ENCODE results near the gene CDCA8.
"Not testable (repeated sequence)": the region's sequence is repeated elsewhere in the genome, so short reads cannot be mapped to it uniquely, and the experiment has no call there.

CDCA8 gene

DNA sequence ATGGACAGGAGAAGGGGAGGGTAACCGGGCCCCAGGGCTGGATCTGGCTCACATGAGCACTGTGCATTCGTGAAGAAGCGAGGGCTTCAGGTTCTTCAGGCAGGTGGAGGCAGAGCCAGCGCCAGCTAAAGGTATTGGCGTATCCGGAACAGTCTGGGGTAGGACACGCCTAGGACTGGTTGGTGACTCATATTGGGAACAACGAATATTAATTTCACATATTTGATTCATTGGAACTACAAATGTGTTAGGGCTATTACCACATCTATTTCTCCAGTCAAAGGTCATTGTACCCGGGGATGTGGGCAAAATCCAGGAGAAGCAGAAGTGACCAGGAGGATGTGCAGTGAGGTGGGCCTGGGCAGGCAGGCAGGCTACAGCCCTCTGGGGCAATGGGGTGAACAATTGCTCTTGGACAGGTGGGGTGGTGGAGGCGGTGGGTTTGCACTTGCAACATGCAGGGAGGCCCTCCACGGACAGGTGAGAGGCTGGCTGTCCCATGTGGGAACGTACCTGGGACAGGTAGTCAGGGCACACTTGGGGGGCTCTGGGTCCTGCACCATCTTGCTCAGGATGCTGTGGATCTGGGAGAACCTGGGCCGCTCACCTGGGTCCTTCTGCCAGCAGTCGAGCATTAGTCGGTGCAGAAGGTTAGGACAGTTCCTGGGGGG lies 26.7 kb downstream of the CDCA8 start:
- no peak for DNase-seq

DNA sequence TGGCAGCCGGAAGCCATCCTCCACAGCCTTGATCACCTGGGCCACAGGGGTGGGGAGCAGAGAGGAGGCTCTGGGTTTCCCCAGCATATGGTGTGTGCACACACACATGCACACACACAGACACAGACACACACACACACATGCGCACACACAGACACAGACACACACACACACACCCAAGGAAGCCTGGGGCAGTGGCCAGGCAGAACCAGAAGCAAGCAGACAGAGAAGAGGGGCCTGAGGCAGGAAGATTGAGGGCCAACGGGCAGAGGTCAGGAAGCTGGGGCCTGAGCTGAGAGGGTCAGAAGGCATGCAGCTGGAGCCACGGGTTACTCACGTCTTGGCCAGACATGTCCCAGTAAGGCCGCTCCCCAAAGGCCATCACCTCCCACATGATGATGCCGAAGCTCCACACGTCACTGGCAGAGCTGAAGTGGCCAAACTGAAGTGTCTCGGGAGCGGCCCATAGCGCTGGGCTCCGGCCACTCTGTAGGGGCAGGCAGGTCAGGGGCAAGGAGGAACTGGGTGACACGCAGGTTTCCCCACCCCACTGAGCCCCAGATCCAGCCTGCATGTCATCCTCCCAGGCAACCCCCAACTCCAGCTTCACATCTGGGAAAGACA lies 27.4 kb downstream of the CDCA8 start:
- no peak for DNase-seq

DNA sequence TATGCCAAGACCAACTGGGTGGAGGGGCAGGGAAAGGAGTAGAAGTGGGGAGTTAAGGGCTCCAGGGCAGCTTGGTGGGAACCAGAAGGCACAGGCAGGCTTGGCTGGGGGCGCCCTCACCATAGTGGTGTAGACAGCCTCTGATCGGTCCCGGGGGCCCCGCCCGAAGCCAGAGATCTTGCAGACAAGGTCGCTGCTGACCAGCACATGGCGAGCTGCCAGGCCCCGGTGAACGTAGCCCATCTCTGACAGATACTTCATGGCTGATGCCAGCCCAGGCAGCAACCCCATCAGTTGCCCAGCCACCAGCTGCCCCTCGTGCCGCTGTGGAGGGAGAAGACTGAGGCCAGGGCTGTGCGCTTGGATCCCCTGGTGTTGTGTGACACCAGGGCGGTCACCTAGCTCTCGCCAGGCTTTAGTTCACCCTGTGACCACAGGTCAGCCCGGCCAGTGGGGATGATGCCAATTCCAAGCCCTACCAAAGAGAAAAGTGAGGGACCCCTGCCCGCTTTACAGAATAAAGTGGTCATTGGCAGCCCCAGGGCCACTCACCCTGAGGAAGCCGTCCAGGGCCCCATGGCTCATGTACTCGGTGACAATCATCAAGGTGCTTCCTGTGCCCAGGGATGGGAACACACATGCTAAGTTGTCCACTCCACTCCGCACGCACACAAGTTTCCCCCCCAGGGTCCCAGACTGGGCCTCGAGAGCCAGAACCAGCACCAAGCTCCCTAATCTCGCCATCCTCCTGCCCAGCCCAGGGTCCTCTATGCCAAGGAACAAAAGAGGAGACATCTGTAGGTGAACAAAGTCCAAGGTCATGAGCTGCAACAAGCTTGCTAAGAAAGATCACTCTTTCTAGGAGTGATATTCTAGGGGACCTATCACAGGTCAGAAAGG lies 28.2 kb downstream of the CDCA8 start:
- DNase-seq = no peak

DNA sequence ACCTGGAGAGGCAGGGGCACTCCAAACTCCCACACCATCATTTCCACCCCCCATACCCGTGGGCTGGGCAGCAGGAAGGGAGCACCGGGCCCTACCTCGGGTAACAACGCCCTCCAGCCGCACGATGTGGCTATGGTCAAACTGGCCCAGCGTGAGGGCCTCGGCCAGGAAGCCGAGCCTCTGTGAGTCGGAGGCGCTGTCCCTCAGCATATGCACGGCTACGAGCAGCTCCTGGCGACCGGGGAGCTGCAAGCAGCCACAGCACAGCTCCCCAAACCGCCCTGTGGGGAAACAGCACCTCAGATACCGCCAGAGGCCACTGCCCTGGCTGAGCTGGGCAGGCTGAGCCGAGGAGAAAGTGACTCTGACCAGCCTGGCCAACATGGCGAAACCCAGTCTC lies 29.2 kb downstream of the CDCA8 start:
- no peak for DNase-seq

DNA sequence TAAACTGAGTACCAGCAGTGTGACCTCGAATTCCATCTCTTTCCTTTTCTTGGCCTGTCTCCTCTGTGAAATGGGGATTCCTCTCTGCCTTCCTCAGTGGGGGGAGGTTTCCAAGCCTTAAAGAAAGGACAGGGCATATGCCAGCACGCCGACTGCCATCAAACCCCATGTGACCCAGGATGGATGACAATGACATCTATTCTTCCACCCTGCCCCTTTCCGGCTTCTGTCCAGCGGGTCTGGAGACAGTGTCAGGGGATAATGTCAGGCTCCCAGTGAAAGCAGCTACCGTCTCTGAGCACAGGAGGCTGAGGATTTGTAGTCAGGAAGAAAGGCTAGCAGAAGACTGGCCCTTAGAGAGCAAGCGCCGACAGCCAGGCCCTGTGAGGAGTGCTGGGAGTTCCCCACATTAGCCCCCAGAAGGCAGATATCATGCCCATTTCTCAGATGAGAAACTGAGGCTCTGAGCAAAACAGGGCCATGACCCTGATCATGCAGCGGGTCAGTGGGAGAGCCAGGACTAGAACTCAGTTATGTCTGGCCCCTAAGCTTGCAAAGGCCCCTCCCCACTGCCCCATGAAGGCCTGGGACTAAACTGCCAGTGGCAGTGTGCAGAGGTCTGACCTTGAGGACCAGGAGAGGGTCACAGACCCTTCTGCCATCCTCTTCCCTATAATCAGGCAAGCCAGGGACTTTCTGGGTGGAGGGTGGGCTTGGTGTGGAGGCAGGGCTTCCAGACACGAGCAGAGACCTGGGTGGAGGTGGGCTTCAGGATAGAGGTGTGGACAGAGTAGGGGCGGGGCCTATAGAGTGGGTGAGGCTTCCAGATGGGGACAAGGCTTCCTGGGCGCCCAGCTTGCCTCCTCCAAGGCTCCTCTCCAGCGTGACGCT lies 30.1 kb downstream of the CDCA8 start:
- DNase-seq = no peak

DNA sequence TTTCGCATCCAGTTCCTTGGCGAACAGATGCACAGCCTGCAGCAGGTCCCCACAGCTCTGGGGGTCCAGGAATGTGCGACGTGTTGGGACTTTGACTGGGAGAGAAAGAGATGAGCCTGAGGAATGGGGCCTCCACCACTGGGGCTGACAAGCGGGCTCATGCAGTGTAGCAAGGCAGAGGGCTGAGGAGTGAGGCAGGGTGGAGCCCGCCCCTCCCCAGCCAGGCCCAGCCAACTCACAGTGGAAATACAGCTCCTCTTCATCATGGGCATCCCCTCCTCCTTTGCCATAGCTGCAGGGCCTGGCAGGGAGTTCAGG lies 30.7 kb downstream of the CDCA8 start:
- no peak for DNase-seq

DNA sequence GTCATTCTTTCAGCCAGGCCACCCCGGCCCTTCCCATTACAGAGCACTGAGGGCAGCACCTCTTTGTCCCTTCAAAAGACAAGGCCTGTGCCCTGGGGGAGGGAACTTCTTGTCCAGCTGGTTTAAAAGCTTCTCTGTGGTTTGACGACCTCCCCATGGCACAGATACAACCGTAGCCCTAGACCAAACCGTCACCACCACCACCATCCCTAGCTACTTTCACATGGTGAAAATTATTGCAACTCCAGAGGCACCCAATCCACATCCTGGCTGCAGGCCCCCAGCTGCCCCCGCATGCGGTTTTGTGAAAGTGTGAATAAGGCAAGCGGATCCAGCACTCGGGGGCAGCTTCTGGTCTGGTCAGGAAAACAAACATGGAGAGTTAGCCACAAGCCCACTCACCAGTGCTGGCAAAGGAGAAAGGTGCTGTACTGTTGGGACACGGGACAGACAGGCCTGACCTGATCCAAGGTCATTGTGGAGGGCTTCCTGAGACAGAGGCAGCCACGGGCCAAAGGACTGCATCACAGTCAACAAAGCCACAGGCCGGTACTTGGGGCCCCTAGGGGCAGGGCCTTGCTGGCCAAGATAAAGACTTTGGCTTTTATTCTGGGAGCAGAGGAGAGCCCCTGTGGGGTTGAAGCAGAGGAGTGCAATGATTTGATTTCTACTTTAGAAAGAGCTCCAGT lies 31.2 kb downstream of the CDCA8 start:
- DNase-seq = no peak

DNA sequence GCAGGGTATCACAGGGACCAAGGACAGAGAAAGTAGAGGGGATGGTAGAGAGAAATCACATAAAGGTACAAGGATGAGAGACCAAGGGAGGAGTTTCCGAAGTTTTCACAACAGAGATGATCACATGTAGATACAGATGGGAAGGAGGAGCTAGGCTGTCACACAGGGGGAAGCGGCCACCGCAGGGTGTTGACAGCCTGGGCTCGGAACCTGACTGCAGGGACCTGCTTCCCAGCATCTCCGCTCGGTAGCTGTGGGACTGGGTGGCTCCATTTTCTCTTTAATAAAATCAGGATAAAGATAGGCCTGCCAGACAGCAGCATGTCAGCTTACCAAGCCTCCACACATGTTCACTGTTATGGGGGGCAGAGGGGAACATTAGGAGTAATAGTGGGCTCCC lies 32.3 kb downstream of the CDCA8 start:
- no peak for DNase-seq

DNA sequence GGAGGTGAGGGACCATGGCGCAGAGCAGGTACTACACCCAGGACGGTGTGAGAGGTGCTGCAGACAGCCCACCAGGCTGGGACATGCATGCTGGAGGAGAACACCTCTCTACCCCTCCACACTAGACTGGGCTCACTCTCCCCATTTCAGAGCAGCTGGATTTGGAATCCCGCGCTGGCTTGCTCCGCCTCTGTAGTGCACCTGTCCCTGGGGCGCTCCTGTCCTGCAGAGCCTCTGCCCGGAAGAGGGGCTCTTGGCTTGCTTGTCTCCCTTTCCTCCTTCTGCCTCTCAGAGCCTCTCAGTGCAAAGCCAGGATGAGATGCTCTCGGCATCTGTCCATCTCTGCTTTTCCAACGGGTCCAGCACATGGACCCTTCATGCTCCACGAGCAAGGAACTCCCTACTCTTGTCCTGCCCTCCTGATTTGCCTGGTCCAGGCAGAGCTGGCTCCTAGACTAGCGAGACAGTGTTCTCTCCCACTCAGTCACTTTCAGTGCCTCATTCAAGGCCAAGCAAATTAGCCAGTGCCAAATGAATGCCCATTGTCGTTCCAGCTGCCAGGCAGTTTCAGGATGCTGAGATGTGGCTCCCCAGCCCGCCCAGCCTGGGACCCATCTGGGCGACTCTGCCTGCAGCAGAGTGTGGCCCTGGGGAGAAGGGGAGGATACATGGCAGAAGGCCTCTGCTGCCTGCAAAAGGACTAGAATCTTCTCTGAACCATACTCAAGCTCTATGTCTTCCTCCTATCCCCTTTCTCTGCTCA lies 33.7 kb downstream of the CDCA8 start:
- no peak for DNase-seq

DNA sequence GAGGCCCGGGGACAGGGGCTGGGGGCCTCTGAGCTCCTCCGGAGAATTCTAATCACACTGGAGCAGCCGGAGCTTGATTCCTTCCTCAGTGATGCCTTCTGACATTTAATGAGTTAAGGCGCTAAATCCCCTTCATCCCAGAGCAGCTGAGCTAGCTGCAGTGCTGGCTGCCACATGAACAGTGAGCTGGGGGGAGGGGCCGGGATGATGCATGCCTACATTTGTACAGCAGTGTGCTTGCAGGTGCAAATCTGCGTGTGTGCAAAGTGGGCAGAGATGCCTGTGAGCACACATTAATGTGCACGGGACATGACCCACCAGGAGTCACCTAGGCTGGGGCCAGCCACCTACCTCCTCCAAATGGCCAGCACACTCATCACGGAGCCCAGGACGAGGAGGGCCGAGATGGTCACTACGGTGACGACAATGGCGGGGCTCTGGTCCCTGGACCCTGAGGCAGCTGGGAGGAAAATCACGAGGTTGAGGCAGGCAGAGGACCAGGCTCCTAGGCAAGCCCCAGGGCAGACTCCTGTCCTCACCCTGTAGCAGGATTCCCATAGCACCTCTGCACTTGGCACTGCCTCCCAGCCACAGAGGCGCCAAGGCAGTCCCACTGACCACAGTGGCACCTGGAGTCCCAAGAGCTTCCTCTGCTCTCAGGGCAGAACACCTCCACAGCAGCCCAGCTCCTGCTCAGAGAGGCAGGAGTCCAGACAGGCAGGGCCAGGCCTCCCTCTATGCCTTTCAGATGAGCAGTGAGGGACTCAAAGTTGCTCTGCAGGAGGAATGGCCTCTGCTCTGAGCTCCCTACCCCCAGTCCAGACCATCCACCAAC lies 34.7 kb downstream of the CDCA8 start:
- no peak for DNase-seq

DNA sequence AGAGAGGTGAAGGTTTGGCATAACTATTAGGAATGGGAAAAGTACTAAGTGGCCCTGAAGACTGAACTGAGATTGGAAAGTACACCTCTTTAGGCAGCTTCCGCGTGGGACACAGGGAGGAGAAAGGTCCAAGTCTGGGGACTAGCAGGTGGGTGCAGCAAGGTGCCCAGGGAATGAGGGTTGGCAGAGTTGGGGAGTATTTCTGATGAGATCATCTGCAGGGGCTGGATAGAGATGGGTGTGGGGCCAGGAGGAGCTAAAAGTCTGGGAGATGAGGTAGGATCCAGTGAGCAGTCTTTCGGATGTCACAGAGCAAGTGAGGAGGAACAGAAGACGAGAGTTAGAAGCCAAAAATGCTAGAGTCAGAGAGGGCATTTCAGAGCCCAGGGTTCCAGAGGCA lies 36.1 kb downstream of the CDCA8 start:
- no peak for DNase-seq

DNA sequence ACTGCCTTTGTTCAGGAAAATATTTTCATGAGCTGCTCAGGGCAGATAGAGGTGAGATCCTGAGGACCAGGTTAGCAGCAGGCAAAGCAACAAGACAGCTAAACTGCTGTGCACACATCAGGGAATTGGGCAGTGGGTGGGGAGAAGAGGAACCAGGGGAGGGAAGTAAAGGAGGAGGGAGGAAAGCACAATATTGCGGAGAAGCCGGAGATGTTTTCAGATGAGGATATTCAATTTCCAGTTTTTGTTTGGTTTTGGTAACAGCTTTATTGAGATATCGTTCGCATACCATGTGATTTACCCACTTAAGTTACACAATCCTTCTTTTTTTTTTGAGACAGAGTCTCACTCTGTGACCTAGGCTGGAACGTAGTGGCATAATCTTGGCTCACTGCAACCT lies 38.1 kb downstream of the CDCA8 start:
- DNase-seq = no peak

DNA sequence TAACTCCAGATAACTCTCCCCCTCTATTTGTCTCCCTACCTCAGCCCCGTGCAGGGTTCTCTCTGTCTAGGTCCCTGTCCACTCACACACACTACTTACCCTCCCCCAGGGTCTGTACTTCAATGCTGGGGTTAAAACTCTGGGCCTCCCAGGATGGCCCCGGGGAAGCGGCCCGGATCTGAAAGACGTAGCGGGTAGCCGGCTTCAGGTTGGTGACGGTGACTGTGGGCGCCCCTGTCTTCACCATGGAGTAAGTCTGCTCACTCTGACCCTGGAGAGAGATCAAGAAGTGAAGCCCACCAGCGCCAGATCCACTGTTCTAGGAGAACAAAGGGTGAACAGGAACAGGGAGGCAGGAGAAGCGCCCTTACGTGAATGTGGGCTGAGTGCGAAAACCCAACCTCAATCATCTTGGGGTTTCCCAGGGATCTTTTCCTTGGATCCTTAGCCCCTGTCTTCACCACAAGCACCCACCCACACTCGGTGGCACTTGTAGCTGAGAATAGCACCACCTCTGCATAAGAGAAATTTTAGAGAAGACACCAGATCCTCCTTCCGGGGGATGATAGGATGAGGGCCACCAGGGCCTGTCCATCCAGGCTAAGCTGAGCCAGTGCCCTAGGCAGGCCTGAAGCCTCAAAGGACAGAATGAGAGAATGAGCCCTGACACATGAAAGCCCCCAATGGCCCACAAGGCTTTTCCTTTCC lies 39.1 kb downstream of the CDCA8 start:
- DNase-seq = no peak

DNA sequence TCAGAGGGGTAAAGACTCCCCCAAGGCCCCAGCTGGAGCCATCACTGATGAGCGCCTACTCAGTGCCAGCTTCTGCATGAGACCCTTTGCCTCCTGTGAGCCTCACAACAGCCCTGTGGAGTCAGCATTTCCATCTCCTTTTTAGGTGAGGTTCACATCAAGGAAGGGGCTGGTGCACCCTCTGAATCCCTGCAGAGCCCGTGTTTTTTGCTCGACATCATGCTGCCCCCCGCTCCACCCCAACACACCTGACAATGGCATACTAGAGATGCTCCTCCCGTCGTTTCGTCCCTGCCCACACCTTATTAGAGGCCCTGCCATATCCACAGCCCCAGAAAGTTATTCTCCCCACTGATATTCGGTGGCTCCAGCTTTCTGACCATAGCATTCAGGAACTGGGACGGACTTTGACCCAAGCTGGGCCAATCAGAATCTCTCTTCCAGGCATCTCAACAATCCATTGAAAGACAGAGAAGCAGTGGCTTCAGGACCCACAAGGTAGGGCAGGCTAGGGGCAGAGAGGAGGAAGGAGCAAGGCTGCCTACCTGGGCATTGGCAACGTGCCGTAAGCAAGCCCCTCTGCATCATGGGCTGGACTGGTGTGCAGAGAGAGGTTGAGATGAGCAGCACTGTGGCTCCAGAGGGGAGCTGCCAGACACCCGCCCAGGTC lies 39.9 kb downstream of the CDCA8 start:
- DNase-seq = no peak

DNA sequence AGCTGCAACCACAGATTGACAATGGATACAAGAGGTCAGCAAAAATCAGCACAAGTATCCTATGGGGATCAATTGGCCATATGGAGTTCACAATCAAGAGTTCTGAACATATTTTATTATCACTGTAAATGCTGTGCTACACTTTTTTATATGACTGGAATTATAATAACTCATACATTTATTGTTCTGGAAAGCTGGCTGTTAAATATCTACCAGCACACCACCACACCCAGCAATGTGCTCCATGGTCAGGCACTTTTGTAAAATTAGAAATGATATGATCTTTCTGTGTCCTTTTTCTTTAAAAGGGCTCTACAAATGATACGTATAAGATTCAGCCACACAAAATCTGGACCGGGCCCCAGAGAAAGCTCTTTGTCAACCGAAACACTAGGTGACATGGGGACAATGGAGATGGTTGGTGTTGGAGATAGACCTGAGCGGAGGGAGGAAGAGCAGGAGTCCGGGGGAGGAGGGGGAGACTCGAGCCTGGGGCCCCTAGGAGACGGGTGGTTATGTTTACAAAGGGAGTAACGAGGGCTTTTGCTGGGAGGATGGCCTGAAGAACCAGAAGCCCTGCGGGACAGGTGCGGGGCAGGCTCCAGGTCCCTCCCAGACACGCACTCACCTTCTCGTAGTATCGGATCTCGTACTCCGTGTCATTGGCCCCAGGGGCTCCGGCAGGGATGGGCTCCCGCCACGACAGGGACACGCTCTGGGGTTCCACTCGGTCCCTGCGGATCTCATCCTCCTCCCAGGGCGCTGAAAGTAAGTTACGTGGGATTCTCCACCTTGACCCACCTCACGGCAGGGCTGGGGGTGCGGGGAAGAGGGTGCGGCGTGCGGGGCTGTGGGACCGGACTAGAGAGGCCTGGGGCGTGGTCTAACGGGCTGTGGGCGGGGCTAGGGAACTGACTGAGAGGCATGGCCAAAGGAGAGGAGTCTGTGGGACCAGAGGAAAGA lies 42.6 kb downstream of the CDCA8 start:
- no peak for DNase-seq

DNA sequence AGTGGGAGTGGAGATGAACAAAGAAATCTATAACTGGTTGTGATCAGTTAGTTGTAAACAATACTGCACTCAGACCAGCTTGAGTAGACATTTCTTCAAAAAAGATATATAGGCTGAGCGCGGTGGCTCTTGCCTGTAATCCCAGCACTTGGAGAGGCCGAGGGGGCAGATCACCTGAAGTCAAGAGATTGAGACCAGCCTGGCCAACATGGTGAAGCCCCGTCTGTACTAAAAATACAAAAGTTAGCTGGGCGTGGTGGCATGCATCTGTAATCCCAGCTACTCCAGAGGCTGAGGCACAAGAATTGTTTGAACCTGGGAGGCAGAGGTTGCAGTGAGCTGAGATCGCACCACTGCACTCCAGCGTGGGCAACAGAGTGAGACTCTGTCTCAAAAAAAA lies 45.7 kb downstream of the CDCA8 start:
- not testable (repeated sequence) for DNase-seq

DNA sequence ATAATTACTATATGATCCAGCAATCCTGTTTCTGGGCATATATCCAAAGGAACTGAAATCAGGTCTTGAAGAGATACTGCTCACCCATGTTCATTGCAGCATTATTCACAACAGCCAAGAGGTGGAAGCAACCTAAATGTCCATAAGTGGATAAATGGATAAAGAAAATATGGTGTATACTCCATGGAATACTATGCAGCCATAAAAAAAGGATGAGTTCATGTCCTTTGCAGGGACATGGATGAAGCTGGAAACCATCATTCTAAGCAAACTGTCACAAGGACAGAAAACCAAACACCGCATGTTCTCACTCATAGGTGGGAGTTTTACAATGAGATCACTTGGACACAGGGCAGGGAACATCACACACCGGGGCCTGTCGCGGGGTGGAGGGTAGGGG lies 46.3 kb downstream of the CDCA8 start:
- DNase-seq = not testable (repeated sequence)

DNA sequence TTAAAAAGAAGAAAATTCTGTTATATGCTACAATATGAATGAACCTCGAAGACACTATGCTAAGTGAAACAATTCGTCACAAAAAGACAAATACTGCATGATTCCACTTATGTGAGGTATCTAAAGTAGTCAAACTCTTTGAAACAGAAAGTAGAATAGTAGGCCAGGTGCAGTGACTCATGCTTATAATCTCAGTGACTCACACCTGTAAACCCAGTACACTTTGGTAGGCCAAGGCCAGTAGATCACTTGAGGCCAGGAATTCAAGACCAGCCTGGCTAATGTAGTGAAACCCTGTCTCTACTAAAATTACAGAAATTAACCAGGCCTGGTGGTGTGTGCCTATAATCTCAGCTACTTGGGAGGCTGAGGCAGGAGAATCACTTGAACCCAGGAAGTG lies 46.9 kb downstream of the CDCA8 start:
- no peak for DNase-seq

All from CD4-positive, alpha-beta T cell treated with Interleukin-4 for 1 hour (primary cell).